Cardiac muscle cell (in vitro differentiated cells and primary cell): ENCODE results near the gene TCF21. TPM values are rescaled to one million over a fixed set of nuclear protein-coding genes. Genes with fewer than 3 reads are reported as not detected.
"Not testable (repeated sequence)": the region's sequence is repeated elsewhere in the genome, so short reads cannot be mapped to it uniquely, and the experiment has no call there.

Source experiments
- DNase-seq, 2 donors: peaks; one replicate each; pipeline versions ENCODE4 v3.0.0 to v3.0.0-alpha.2; 2010 to 2017; ENCODE audit warnings: low read depth in 1 of 2, low spot score in 1 of 2
- H3K27ac ChIP-seq: fragments of 200-600 bp; sonication (generic); 2 replicates; pipeline ENCODE4 v1.5.1; 2016
- H3K27me3 ChIP-seq: fragments of 200-600 bp; sonication (generic); 2 replicates; pipeline ENCODE4 v1.6.0; 2016; ENCODE audit warnings: control low read depth
- H3K36me3 ChIP-seq: fragments of 200-600 bp; sonication (generic); 2 replicates; pipeline ENCODE4 v1.5.1; 2016; ENCODE audit warnings: control low read depth
- H3K4me1 ChIP-seq: fragments of 200-600 bp; sonication (generic); 2 replicates; pipeline ENCODE4 v1.8.1; 2017; ENCODE audit warnings: low read depth, mild to moderate bottlenecking, mixed run types
- H3K4me3 ChIP-seq: fragments of 200-600 bp; sonication (generic); 2 replicates; pipeline ENCODE4 v1.5.1; 2016; ENCODE audit warnings: mild to moderate bottlenecking
- H3K9me3 ChIP-seq: fragments of 200-600 bp; sonication (generic); 2 replicates; pipeline ENCODE4 v1.5.1; 2017; ENCODE audit warnings: low read depth, mild to moderate bottlenecking, control low read depth
- polyA plus RNA-seq: library from polyadenylated mRNA; unstranded; fragments of >200 nt; fragmentation: Nextera tagmentation; extraction: Ambion mirVana; gene quantifications from 2 replicates; pipeline ENCODE4 v1.2.1, GENCODE V29; 2016
- total RNA-seq: library from RNA; depleted of rRNA; stranded (reverse); fragments of >200 nt; gene quantifications from 2 replicates; pipeline ENCODE4 v1.2.3, GENCODE V29; 2016
- TF ChIP-seq, protein P1 (sequence below): IDR thresholded peaks from 2 replicates; pipeline ENCODE4 v1.5.1; 2012; ENCODE audit warnings: low read depth, mild to moderate bottlenecking, low read length

Gene TCF21
- total and polyA plus RNA-seq, 2 experiments from 2014 or later, result 3.7 to 4.0 TPM

DNA sequence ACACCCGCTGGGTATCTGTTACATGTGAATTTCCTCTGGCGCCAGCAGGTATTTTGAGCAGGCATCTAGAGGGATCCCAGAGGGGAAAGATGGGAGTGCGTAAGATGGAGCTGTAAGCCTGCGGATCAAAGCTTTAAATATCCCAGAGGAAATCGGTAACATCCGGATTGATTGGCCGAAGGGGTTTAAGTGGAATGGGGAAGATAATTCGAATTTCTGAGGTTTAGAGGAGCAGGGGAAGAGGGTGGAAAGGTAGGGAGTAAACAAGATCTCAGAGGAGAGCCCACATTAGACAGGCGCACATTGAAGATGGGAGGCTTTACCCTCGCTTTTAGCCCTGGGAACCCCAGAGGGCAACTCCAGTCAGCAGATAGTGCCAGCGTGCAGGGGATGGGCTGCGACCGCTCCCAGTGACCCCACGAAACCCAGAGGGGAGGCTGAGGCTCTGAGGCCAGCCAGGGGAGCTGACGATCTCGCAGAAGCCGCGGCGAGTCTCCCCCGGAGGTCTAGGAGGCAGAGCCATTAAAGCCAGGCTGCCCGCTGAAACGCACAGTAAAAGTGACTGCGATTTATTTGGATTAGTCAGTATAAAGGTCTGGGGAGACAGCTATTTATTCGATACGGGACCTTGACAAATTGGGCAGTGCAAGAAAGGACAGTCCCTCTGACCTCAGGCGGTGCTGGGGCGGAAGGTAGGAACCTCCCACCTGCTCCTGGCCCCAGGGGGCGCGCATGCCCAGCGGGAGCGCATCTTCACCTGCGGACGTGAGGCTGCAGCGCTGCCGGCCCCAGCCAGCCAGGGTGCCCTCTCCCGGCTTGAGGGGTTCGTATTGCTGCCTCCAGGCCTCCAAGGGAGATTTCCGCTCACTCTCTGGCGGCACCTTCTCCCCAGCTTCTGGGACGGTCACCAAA lies 34.3 kb upstream of the TCF21 start:
- TF ChIP-seq, protein P1, sequence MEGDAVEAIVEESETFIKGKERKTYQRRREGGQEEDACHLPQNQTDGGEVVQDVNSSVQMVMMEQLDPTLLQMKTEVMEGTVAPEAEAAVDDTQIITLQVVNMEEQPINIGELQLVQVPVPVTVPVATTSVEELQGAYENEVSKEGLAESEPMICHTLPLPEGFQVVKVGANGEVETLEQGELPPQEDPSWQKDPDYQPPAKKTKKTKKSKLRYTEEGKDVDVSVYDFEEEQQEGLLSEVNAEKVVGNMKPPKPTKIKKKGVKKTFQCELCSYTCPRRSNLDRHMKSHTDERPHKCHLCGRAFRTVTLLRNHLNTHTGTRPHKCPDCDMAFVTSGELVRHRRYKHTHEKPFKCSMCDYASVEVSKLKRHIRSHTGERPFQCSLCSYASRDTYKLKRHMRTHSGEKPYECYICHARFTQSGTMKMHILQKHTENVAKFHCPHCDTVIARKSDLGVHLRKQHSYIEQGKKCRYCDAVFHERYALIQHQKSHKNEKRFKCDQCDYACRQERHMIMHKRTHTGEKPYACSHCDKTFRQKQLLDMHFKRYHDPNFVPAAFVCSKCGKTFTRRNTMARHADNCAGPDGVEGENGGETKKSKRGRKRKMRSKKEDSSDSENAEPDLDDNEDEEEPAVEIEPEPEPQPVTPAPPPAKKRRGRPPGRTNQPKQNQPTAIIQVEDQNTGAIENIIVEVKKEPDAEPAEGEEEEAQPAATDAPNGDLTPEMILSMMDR, result peak; percentile 30
- H3K27ac ChIP-seq, result no peak overlapping the region
- H3K4me1 ChIP-seq, result no peaks in the 10 kb centered on the region
- H3K4me3 ChIP-seq, result peak overlapping the region; percentile 17
- H3K27me3 ChIP-seq, result peaks cover 39% of the 10 kb centered on the region
- peak in 1 of 2 donors; percentile 42 for DNase-seq
- no peaks in the 10 kb centered on the region for H3K36me3 ChIP-seq
- H3K9me3 ChIP-seq, result no peaks in the 10 kb centered on the region

DNA sequence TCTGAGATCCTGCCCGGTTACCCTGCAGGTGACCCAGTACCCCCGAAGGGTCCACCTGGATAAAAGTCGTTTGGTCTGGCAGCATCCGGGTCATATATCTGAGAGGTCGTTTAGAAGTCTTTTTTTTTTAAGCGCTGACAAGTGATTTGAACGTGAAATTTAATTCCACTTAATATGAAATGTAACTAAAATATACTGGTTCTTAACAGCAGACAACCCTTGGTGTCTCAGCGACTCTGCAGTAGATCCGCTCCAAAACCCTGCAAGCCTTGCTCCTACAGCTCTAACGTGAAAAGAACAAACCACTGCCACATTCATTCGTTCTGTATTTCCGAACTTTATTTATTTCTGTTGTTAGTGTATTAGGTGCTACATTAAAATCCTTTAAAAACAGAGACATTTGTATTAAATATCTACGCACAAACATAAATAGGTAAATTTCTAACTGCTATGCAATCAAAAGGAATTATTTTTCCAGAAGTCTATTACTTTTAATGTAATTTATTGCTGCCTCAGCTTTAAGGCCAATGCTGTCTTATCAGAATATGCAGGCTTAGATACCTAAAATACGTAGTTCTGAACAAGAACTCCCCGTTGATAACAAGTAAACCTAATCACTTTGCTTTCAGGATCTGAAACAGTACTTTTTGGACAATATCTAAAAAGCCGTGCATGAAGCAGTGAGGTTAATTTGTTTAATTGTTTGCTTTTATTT lies 33.5 kb upstream of the TCF21 start:
- no peaks in the 10 kb centered on the region for H3K9me3 ChIP-seq
- peak in 1 of 2 donors; percentile 25 for DNase-seq
- no peak overlapping the region for H3K27ac ChIP-seq
- no peaks in the 10 kb centered on the region for H3K4me1 ChIP-seq
- H3K4me3 ChIP-seq, result peak overlapping the region; percentile 17
- no peaks in the 10 kb centered on the region for H3K36me3 ChIP-seq
- TF ChIP-seq, protein P1, result no peak
- peaks cover 39% of the 10 kb centered on the region for H3K27me3 ChIP-seq

DNA sequence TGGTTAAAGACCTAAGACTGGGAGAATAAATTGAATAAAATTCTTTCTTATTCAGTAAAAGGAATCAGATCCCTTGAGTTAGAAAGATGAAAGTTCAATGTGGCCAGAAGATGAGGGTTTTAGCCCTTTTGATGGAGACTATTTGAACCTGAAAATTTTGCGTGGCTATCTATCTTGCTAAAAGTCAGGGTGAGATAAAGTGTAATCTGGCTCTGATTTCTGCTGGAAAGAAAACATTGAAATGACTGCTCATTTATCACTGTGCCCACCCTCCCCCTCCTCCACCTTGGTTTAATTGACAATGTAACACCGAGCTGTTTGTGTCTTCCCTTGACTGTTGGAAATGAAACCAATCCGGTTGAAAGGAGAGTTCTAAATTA lies 32.9 kb upstream of the TCF21 start:
- Histone ChIP-seq H3K27ac (no peak overlapping the region), H3K4me1 (no peaks in the 10 kb centered on the region), H3K27me3 (peaks cover 39% of the 10 kb centered on the region), H3K4me3 (no peak overlapping the region), H3K9me3 (no peaks in the 10 kb centered on the region), H3K36me3 (no peaks in the 10 kb centered on the region)
- TF ChIP-seq, protein P1, result no peak
- no peak for DNase-seq

DNA sequence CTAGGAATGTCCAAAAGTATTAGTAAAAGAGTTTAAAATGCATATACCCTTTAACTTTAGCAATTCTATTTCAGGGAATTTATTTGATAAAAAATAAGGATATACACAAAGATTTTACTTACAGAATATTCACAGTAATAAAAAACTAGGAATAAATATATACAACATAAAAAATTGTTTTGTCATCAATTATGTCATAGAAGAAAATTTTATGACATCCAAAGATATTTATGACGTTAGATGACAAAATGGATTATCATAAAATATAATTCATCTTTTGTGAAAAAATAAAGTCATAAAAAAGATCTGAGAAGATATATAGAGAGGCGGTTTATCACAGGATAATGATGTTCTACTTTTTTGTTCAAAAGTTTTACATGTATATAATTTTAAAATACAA lies 32.0 kb upstream of the TCF21 start:
- Histone ChIP-seq H3K36me3 (no peaks in the 10 kb centered on the region), H3K4me1 (no peaks in the 10 kb centered on the region), H3K27ac (no peak overlapping the region), H3K4me3 (no peak overlapping the region), H3K27me3 (peaks cover 39% of the 10 kb centered on the region), H3K9me3 (no peaks in the 10 kb centered on the region)
- DNase-seq, result no peak
- TF ChIP-seq, protein P1, result no peak

- H3K27me3 ChIP-seq, result peaks cover 39% of the 10 kb centered on the region
- no peaks in the 10 kb centered on the region for H3K9me3 ChIP-seq
- no peak overlapping the region for H3K4me3 ChIP-seq
- H3K36me3 ChIP-seq, result no peaks in the 10 kb centered on the region
- no peaks in the 10 kb centered on the region for H3K4me1 ChIP-seq
- no peak for DNase-seq
- H3K27ac ChIP-seq, result no peak overlapping the region
- TF ChIP-seq, protein P1, result no peak
These were observed 31.2 kb upstream of the TCF21 start for GRCh38 chr6:133857696-133858095.

GRCh38 chr6:133861337-133861736 lies 27.6 kb upstream of the TCF21 start:
- not testable (repeated sequence) for H3K9me3 ChIP-seq

More at GRCh38 chr6:133861337-133861736, 27.6 kb upstream of the TCF21 start:
- not testable (repeated sequence) for H3K27ac ChIP-seq, H3K4me1 ChIP-seq, DNase-seq, H3K36me3 ChIP-seq, H3K4me3 ChIP-seq, H3K27me3 ChIP-seq
